ENCODE measurements around the gene ADCK1. TPM values are rescaled to one million over a fixed set of nuclear protein-coding genes. Genes with fewer than 3 reads are reported as not detected.

Gene ADCK1
- total and polyA plus RNA-seq, 2 donors (not counting 3 experiments of a cell fraction or from before 2014, with no cell fraction given), result 4.2 to 6.9 TPM

- no peaks in the 10 kb centered on the region for H3K9me1 ChIP-seq (replicated peaks; ENCODE audit: control insufficient read depth, extremely low read depth, insufficient read depth, low read length)
- no peaks in the 10 kb centered on the region for H3K36me3 ChIP-seq (ENCODE audit: control insufficient read depth in 2 of 2, extremely low read depth in 1 of 2, insufficient read depth in 2 of 2, low read length in 2 of 2)
- POLR2A ChIA-PET, result no interaction called here
- H3K4me1 ChIP-seq (ENCODE audit: control insufficient read depth, extremely low read depth, insufficient read depth, low read length), result no peaks in the 10 kb centered on the region
- no peak overlapping the region for H3K4me2 ChIP-seq (ENCODE audit: insufficient read depth, low read length)
- no peak overlapping the region for H3K27ac ChIP-seq (ENCODE audit: insufficient read depth, low read depth, low read length)
- H4K20me1 ChIP-seq (replicated peaks; ENCODE audit: control insufficient read depth, extremely low read depth, insufficient read depth, low read length), result no peaks in the 10 kb centered on the region
- H3K79me2 ChIP-seq (ENCODE audit: control insufficient read depth, insufficient read depth, low read length), result no peaks in the 10 kb centered on the region
- CTCF ChIA-PET, result no interaction called here
- dilution Hi-C loops (cut with MboI; ENCODE audit: extremely low pct_ligation_motif_present, low sequenced_read_pairs) (no loop called here), intact Hi-C loops (cut with micrococcal nuclease) (no loop called here)
- H3K9me3 ChIP-seq (replicated peaks; ENCODE audit: control insufficient read depth, insufficient read depth, low read length), result no peaks in the 10 kb centered on the region
- no peak overlapping the region for H3K4me3 ChIP-seq (replicated peaks in 1 of 3; ENCODE audit: insufficient read depth in 1 of 3, low read depth in 1 of 3, low read length in 3 of 3)
- no TSS peak for BruUV-seq (replicated peaks)
- TF ChIP-seq, protein P1, sequence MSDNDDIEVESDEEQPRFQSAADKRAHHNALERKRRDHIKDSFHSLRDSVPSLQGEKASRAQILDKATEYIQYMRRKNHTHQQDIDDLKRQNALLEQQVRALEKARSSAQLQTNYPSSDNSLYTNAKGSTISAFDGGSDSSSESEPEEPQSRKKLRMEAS (IDR thresholded peaks at IDR 0.05; ENCODE audit: insufficient read depth, insufficient read length), result no peak
- TF ChIP-seq EZH2 (IDR thresholded peaks at IDR 0.05; ENCODE audit: borderline replicate concordance, low read depth, low read length, severe bottlenecking), result no peak
- no peak for TF ChIP-seq FOS (IDR thresholded peaks at IDR 0.05; ENCODE audit: borderline replicate concordance, insufficient read depth, low read length)
- no peak for TF ChIP-seq POLR2AphosphoS5 (IDR thresholded peaks at IDR 0.05; ENCODE audit: insufficient read depth, low read depth, low read length)
- TF ChIP-seq JUN (IDR thresholded peaks at IDR 0.05; ENCODE audit: borderline replicate concordance, insufficient read depth, insufficient read length, low read depth), result no peak
- TF ChIP-seq POLR2A (IDR thresholded peaks at IDR 0.05; ENCODE audit: low read depth, low read length), result no peak
- TF ChIP-seq MYC (IDR thresholded peaks at IDR 0.05; ENCODE audit: low read depth, low read length), result no peak
- no peak for TF ChIP-seq CTCF (IDR thresholded peaks at IDR 0.05; ENCODE audit: extremely low read depth in 1 of 2, insufficient read depth in 1 of 2, low read depth in 1 of 2, low read length in 2 of 2)
- no peak for TF ChIP-seq GATA2 (IDR thresholded peaks at IDR 0.05; ENCODE audit: insufficient read depth, insufficient read length, low read depth, low read length)
- peaks cover 0 to 12% of the 10 kb centered on the region in 2 experiments for H3K27me3 ChIP-seq (ENCODE audit: control insufficient read depth in 2 of 2, insufficient read depth in 2 of 2, low read length in 2 of 2)
- no peak for FAIRE-seq
- no peak overlapping the region for H3K9ac ChIP-seq (replicated peaks; ENCODE audit: extremely low read depth, insufficient read depth, low read length)
- H2AFZ ChIP-seq (ENCODE audit: low read depth, low read length), result no peak overlapping the region
- DNase-seq (ENCODE audit: low read depth, low spot score), result no peak
These were observed 164.7 kb downstream of the ADCK1 start for GRCh38 chr14:77964586-77964985.
